Breast epithelium (tissue), 4 donors: ENCODE measurements around the gene CADPS. TPM values are rescaled to one million over a fixed set of nuclear protein-coding genes. Genes with fewer than 3 reads are reported as not detected.

ENCODE experiments used
- DNase-seq, 2 donors: peaks; one replicate each; pipeline ENCODE4 v3.0.0-alpha.2; 2019; ENCODE audit warnings: low spot score in 2 of 2
- H3K27ac ChIP-seq, 2 donors: fragments of 200-600 bp; sonication (generic) in 1 of 2; one replicate each; pipeline ENCODE4 v1.5.1; 2016 to 2019; ENCODE audit warnings: mild to moderate bottlenecking in 1 of 2
- H3K27me3 ChIP-seq, 2 donors: fragments of 200-600 bp; sonication (generic) in 1 of 2; one replicate each; pipeline versions ENCODE4 v1.5.1 to v1.6.0; 2017 to 2019; ENCODE audit warnings: control low read depth in 1 of 2, mild to moderate bottlenecking in 1 of 2
- H3K36me3 ChIP-seq: fragments of 200-600 bp; one replicate; pipeline ENCODE4 v1.5.1; 2019
- H3K4me1 ChIP-seq, 2 donors: fragments of 200-600 bp; sonication (generic); one replicate each; pipeline ENCODE4 v1.5.1; 2016 to 2019; ENCODE audit warnings: control low read depth in 1 of 2
- H3K4me3 ChIP-seq, 3 donors: fragments of 200-600 bp; sonication (generic); 1 replicate in 2 of 3; 2 replicates in 1 of 3; pipeline ENCODE4 v1.5.1; 2016 to 2019; ENCODE audit warnings: mild to moderate bottlenecking in 3 of 3, moderate library complexity in 2 of 3
- H3K9me3 ChIP-seq, 2 donors: fragments of 200-600 bp; sonication (generic) in 1 of 2; one replicate each; pipeline ENCODE4 v1.5.1; 2016 to 2019; ENCODE audit warnings: control low read depth in 1 of 2
- CTCF ChIP-seq, 3 donors: fragments of 450-650 bp; IDR thresholded peaks; one replicate each; pipeline ENCODE4 v1.5.1; 2016 to 2017; ENCODE audit warnings: antibody characterized with exemption in 3 of 3, mild to moderate bottlenecking in 3 of 3, moderate library complexity in 3 of 3
- POLR2A ChIP-seq: fragments of 450-650 bp; IDR thresholded peaks from one replicate; pipeline ENCODE4 v1.6.1; 2016; ENCODE audit warnings: antibody characterized with exemption, mild to moderate bottlenecking, moderate library complexity
- POLR2AphosphoS5 ChIP-seq, 3 donors: sonication (generic); formaldehyde crosslinking; IDR thresholded peaks; one replicate each; pipeline ENCODE4 v1.6.1; 2017; ENCODE audit warnings: antibody characterized with exemption in 3 of 3
- intact Hi-C: fragments of 100-400 bp; cut with DNase I; formaldehyde crosslinking; loops from one replicate; pipeline ENCODE4 v1.15.1; 2023; ENCODE audit warnings: low total_unique reads
- total RNA-seq, 3 donors: library from RNA; depleted of rRNA; stranded (reverse); fragments of >200 nt; gene quantifications; one replicate each; pipeline ENCODE4 v1.1.0, GENCODE V29; 2016

The CADPS gene
- total RNA-seq, 3 donors from 2014 or later: under 0.01 to 45.8 (median 0.15) TPM

GRCh38 chr3:62574266-62574898, 300.8 kb downstream of the CADPS start:
- no peaks in the 10 kb centered on the region for H3K4me1 ChIP-seq
- no peaks in the 10 kb centered on the region for H3K9me3 ChIP-seq
- no peak for DNase-seq
- intact Hi-C loops: no loop called here
- TF ChIP-seq POLR2A: no peak
- TF ChIP-seq POLR2AphosphoS5 (IDR thresholded peaks at IDR 0.05): no peak
- no peak for TF ChIP-seq CTCF (IDR thresholded peaks at IDR 0.05)
- H3K27ac ChIP-seq: no peak overlapping the region
- H3K27me3 ChIP-seq: no peaks in the 10 kb centered on the region
- H3K4me3 ChIP-seq: no peak overlapping the region
- H3K36me3 ChIP-seq: no peaks in the 10 kb centered on the region

- Histone ChIP-seq H3K27me3 (no peaks in the 10 kb centered on the region), H3K4me3 (no peak overlapping the region), H3K27ac (no peak overlapping the region), H3K36me3 (no peaks in the 10 kb centered on the region), H3K9me3 (no peaks in the 10 kb centered on the region), H3K4me1 (no peaks in the 10 kb centered on the region)
- TF ChIP-seq POLR2AphosphoS5 (IDR thresholded peaks at IDR 0.05): no peak
- no peak for TF ChIP-seq POLR2A
- TF ChIP-seq CTCF (IDR thresholded peaks at IDR 0.05): no peak
- no peak for DNase-seq
- intact Hi-C loops: no loop called here
These were observed 303.3 kb downstream of the CADPS start for GRCh38 chr3:62571916-62572315.

- Histone ChIP-seq H3K9me3 (no peaks in the 10 kb centered on the region), H3K4me3 (no peak overlapping the region), H3K27ac (no peak overlapping the region), H3K36me3 (no peaks in the 10 kb centered on the region), H3K27me3 (no peaks in the 10 kb centered on the region), H3K4me1 (no peaks in the 10 kb centered on the region)
- intact Hi-C loops: no loop called here
- TF ChIP-seq CTCF (IDR thresholded peaks at IDR 0.05) (no peak), POLR2AphosphoS5 (IDR thresholded peaks at IDR 0.05) (no peak), POLR2A (no peak)
- no peak for DNase-seq
These were observed 304.3 kb downstream of the CADPS start for GRCh38 chr3:62570888-62571287.

- H3K4me3 ChIP-seq: no peak overlapping the region
- TF ChIP-seq CTCF (IDR thresholded peaks at IDR 0.05) (no peak), POLR2A (no peak), POLR2AphosphoS5 (IDR thresholded peaks at IDR 0.05) (no peak)
- no peaks in the 10 kb centered on the region for H3K27me3 ChIP-seq
- intact Hi-C loops: no loop called here
- no peak overlapping the region for H3K27ac ChIP-seq
- no peak for DNase-seq
- H3K9me3 ChIP-seq: no peaks in the 10 kb centered on the region
- no peaks in the 10 kb centered on the region for H3K4me1 ChIP-seq
- H3K36me3 ChIP-seq: no peaks in the 10 kb centered on the region
These were observed 305.6 kb downstream of the CADPS start for GRCh38 chr3:62569609-62570008.

- H3K27ac ChIP-seq: no peak overlapping the region
- H3K4me1 ChIP-seq: no peaks in the 10 kb centered on the region
- H3K4me3 ChIP-seq: no peak overlapping the region
- intact Hi-C loops: no loop called here
- no peaks in the 10 kb centered on the region for H3K36me3 ChIP-seq
- no peaks in the 10 kb centered on the region for H3K27me3 ChIP-seq
- H3K9me3 ChIP-seq: no peaks in the 10 kb centered on the region
- no peak for TF ChIP-seq POLR2A
- TF ChIP-seq CTCF (IDR thresholded peaks at IDR 0.05): no peak
- TF ChIP-seq POLR2AphosphoS5 (IDR thresholded peaks at IDR 0.05): no peak
- DNase-seq: no peak
These were observed 307.9 kb downstream of the CADPS start for GRCh38 chr3:62567097-62568021.
